Right lobe of liver (tissue), 6 donors: Measurements from ENCODE around the gene PSMD3. TPM values are rescaled to one million over a fixed set of nuclear protein-coding genes. Genes with fewer than 3 reads are reported as not detected.

ENCODE experiments used
- ATAC-seq, 4 donors: fragments of 200-7000 bp; cut with Tn5 transposase; one replicate each; pipeline ENCODE4 v1.9.1; 2020; ENCODE audit warnings: mild to moderate bottlenecking in 4 of 4, moderate library complexity in 4 of 4
- DNase-seq, 3 donors: peaks; one replicate each; pipeline ENCODE4 v3.0.0-alpha.2; 2020
- H3K27ac ChIP-seq, 3 donors: fragments of 200-600 bp; one replicate each; pipeline ENCODE4 v1.8.0; 2022
- H3K27me3 ChIP-seq, 2 donors: fragments of 200-600 bp; one replicate each; pipeline ENCODE4 v1.8.0; 2022
- H3K36me3 ChIP-seq, 4 donors: fragments of 200-600 bp; sonication (generic) in 1 of 4; one replicate each; pipeline versions ENCODE4 v1.5.1 to v1.8.0; 2017 to 2022; ENCODE audit warnings: control low read depth in 1 of 4
- H3K4me1 ChIP-seq, 4 donors: fragments of 200-600 bp; sonication (generic) in 1 of 4; one replicate each; pipeline versions ENCODE4 v1.5.1 to v1.8.0; 2017 to 2022; ENCODE audit warnings: control low read depth in 1 of 4
- H3K4me3 ChIP-seq, 3 donors: fragments of 200-600 bp; one replicate each; pipeline ENCODE4 v1.8.0; 2022
- H3K9me3 ChIP-seq, 4 donors: fragments of 200-600 bp; sonication (generic) in 1 of 4; one replicate each; pipeline versions ENCODE4 v1.5.1 to v1.8.0; 2017 to 2022; ENCODE audit warnings: control low read depth in 1 of 4
- CTCF ChIP-seq, 4 donors: fragments of 200-600 bp in 3 of 4; fragments of 450-650 bp in 1 of 4; IDR thresholded peaks; one replicate each; pipeline versions ENCODE4 v1.5.1 to v1.8.0; 2016 to 2022; ENCODE audit warnings: antibody characterized with exemption in 4 of 4, mild to moderate bottlenecking in 2 of 4
- POLR2A ChIP-seq: fragments of 450-650 bp; IDR thresholded peaks from one replicate; pipeline ENCODE4 v1.6.1; 2017; ENCODE audit warnings: antibody characterized with exemption, mild to moderate bottlenecking
- WGBS: methylation state at CpG from one replicate; pipeline ENCODE4 v1.1.6; 2018; ENCODE audit warnings: low coverage, low lambda C conversion rate; ENCODE audit not compliant: insufficient coverage; ENCODE audit errors: missing lambda C conversion rate; 5-methylcytosine and 5-hydroxymethylcytosine counted together
- intact Hi-C, 2 donors: fragments of 100-400 bp; cut with DNase I; formaldehyde crosslinking; loops; one replicate each; pipeline versions ENCODE4 v1.11.2 to v1.14.1; 2022
- total RNA-seq, 6 experiments: library from RNA; depleted of rRNA in 2 of 6; stranded (reverse); fragments of >200 nt in 2 of 6; fragmentation: NEBNext Ultra II Directional in 3 of 6; extraction: Animal tissue kit (Norgen Biotek cat#: 25700) in 3 of 6; gene quantifications; one replicate each; pipeline versions ENCODE4 v1.1.0 to v1.2.4, GENCODE V29; 2016 to 2023
- donor health status: DM: no; HTN: yes; CAD: no.
- donor health status: DM: no; HTN: no; CAD: no.
- donor health status: DM: no; HTN: no; CAD: no.
- donor health status: DM: no; HTN: yes; CAD: no.
- donor health status: DM: no; HTN: yes; CAD: no.

Gene PSMD3
- total RNA-seq, 6 experiments from 2014 or later, result 58.3 to 85.3 (median 67.4) TPM

GRCh38 chr17:40025991-40026815 lies 45.6 kb downstream of the PSMD3 start:
- peaks cover 0 to 25% (median 7%) of the 10 kb centered on the region in 4 donors for H3K4me1 ChIP-seq

GRCh38 chr17:40026816-40027613 lies 46.4 kb downstream of the PSMD3 start:
- H3K4me1 ChIP-seq, result peaks cover 0 to 32% (median 10%) of the 10 kb centered on the region in 4 donors
- intact Hi-C loops, result no loop called here
- peaks cover 0 to 61% (median 10%) of the 10 kb centered on the region in 4 donors for H3K36me3 ChIP-seq
- 25% methylated on average over 1 of the region's 33 CpGs for WGBS
- no peak overlapping the region for H3K4me3 ChIP-seq
- DNase-seq (peak; percentile 81 to 86 (median 86)), ATAC-seq (peak; percentile 89 to 94 (median 90))
- peak overlapping the region in 1 of 3 donors; percentile 12 for H3K27ac ChIP-seq
- no peak for TF ChIP-seq POLR2A
- peak; percentile 74 to 98 (median 93) for TF ChIP-seq CTCF (IDR thresholded peaks at IDR 0.05)
- no peaks in the 10 kb centered on the region for H3K9me3 ChIP-seq
- H3K27me3 ChIP-seq, result no peaks in the 10 kb centered on the region

More at GRCh38 chr17:40025991-40026815, 45.6 kb downstream of the PSMD3 start:
- H3K9me3 ChIP-seq, result no peaks in the 10 kb centered on the region
- intact Hi-C loops, result no loop called here
- DNase-seq, result peak in 1 of 3 donors; percentile 51
- no peak for TF ChIP-seq POLR2A
- TF ChIP-seq CTCF (IDR thresholded peaks at IDR 0.05), result no peak
- peak; percentile 4 to 51 (median 30) for ATAC-seq
- H3K4me3 ChIP-seq, result no peak overlapping the region
- H3K27me3 ChIP-seq, result no peaks in the 10 kb centered on the region
- H3K27ac ChIP-seq, result peak overlapping the region in 1 of 3 donors; percentile 12
- 33% methylated on average over 15 of the region's 22 CpGs for WGBS
- H3K36me3 ChIP-seq, result peaks cover 0 to 63% (median 13%) of the 10 kb centered on the region in 4 donors

GRCh38 chr17:40027614-40028012 lies 47.0 kb downstream of the PSMD3 start:
- Histone ChIP-seq H3K4me3 (no peak overlapping the region), H3K27ac (no peak overlapping the region), H3K36me3 (peaks cover 0 to 55% (median 6%) of the 10 kb centered on the region in 4 donors), H3K27me3 (no peaks in the 10 kb centered on the region), H3K4me1 (peaks cover 0 to 38% (median 12%) of the 10 kb centered on the region in 4 donors), H3K9me3 (no peaks in the 10 kb centered on the region)
- 80% methylated on average over 3 of the region's 5 CpGs for WGBS
- DNase-seq, result no peak
- ATAC-seq, result no peak
- intact Hi-C loops, result no loop called here
- TF ChIP-seq CTCF (IDR thresholded peaks at IDR 0.05) (no peak), POLR2A (no peak)

- no peak overlapping the region for H3K27ac ChIP-seq
- WGBS, result no CpG with 5 or more reads among the region's 13 CpGs
- DNase-seq (no peak), ATAC-seq (no peak)
- H3K4me1 ChIP-seq, result peaks cover 0 to 38% (median 13%) of the 10 kb centered on the region in 4 donors
- peaks cover 0 to 52% (median 6%) of the 10 kb centered on the region in 4 donors for H3K36me3 ChIP-seq
- TF ChIP-seq CTCF (IDR thresholded peaks at IDR 0.05) (no peak), POLR2A (no peak)
- H3K9me3 ChIP-seq, result no peaks in the 10 kb centered on the region
- no peaks in the 10 kb centered on the region for H3K27me3 ChIP-seq
- H3K4me3 ChIP-seq, result no peak overlapping the region
- intact Hi-C loops, result no loop called here
Observed at GRCh38 chr17:40028595-40028994, 48.0 kb downstream of the PSMD3 start.
